GM23338 (cell line): Measurements from ENCODE around the gene CPNE1. TPM values are rescaled to one million over a fixed set of nuclear protein-coding genes. Genes with fewer than 3 reads are reported as not detected.

Experiments
- ATAC-seq: fragments of 200-7000 bp; cut with Tn5 transposase; 3 replicates; pipeline ENCODE4 v1.9.1; 2020
- DNase-seq: peaks from one replicate; pipeline ENCODE4 v3.0.0-alpha.2; 2015; ENCODE audit warnings: low spot score
- H2AFZ ChIP-seq: fragments of 200-600 bp; sonication (generic); 2 replicates; pipeline ENCODE4 v1.8.0; 2016; ENCODE audit warnings: antibody characterized with exemption, mild to moderate bottlenecking, moderate library complexity
- H3F3A ChIP-seq: fragments of 200-600 bp; sonication (generic); replicated peaks from 2 replicates; pipeline ENCODE4 v1.8.0; 2017; ENCODE audit warnings: antibody characterized with exemption, mixed run types, low read depth
- H3K27ac ChIP-seq: fragments of 200-600 bp; sonication (generic); 2 replicates; pipeline ENCODE4 v1.6.1; 2016; ENCODE audit warnings: low read depth
- H3K27me3 ChIP-seq: fragments of 200-600 bp; sonication (generic); 2 replicates; pipeline ENCODE4 v1.8.0; 2016; ENCODE audit warnings: mild to moderate bottlenecking, mixed run types, moderate library complexity; ENCODE audit not compliant: insufficient read depth
- H3K36me3 ChIP-seq: fragments of 200-600 bp; sonication (generic); 2 replicates; pipeline ENCODE4 v1.8.0; 2016; ENCODE audit warnings: mild to moderate bottlenecking; ENCODE audit not compliant: insufficient read depth
- H3K4me1 ChIP-seq: fragments of 200-600 bp; sonication (generic); 2 replicates; pipeline ENCODE4 v1.8.0; 2016; ENCODE audit warnings: mild to moderate bottlenecking, moderate library complexity; ENCODE audit not compliant: insufficient read depth
- H3K4me2 ChIP-seq: fragments of 200-600 bp; sonication (generic); 2 replicates; pipeline ENCODE4 v1.7.1; 2017; ENCODE audit warnings: mixed run types
- H3K4me3 ChIP-seq: fragments of 200-600 bp; sonication (generic); 2 replicates; pipeline ENCODE4 v1.6.1; 2016; ENCODE audit warnings: mixed run types
- H3K79me2 ChIP-seq: fragments of 200-600 bp; sonication (generic); replicated peaks from 2 replicates; pipeline ENCODE4 v1.8.0; 2017; ENCODE audit warnings: mild to moderate bottlenecking; ENCODE audit not compliant: insufficient read depth
- H3K9me2 ChIP-seq: fragments of 200-600 bp; sonication (generic); 2 replicates; pipeline ENCODE4 v1.8.0; 2017; ENCODE audit not compliant: insufficient read depth
- H4K20me1 ChIP-seq: fragments of 200-600 bp; sonication (generic); replicated peaks from 2 replicates; pipeline ENCODE4 v1.8.0; 2017; ENCODE audit warnings: mild to moderate bottlenecking; ENCODE audit not compliant: insufficient read depth
- H3K27ac Mint-ChIP-seq: 2 replicates; pipeline ENCODE4 v1.8.0; 2020; ENCODE audit warnings: inconsistent platforms, mild to moderate bottlenecking, moderate library complexity, mixed read lengths
- H3K27me3 Mint-ChIP-seq: 3 replicates; pipeline ENCODE4 v1.8.0; 2022; ENCODE audit warnings: low read depth, mild to moderate bottlenecking, moderate library complexity, mixed read lengths, inconsistent platforms; ENCODE audit not compliant: insufficient read depth, poor library complexity
- H3K36me3 Mint-ChIP-seq: 3 replicates; pipeline ENCODE4 v1.8.0; 2021; ENCODE audit warnings: low read depth, mild to moderate bottlenecking, inconsistent platforms, moderate library complexity, mixed read lengths
- H3K4me1 Mint-ChIP-seq: 3 replicates; pipeline ENCODE4 v1.8.0; 2020; ENCODE audit warnings: mild to moderate bottlenecking, inconsistent platforms, mixed read lengths
- H3K4me3 Mint-ChIP-seq: 3 replicates; pipeline ENCODE4 v1.8.0; 2021; ENCODE audit warnings: moderate library complexity, mild to moderate bottlenecking, inconsistent platforms, mixed read lengths
- H3K9me3 Mint-ChIP-seq: 3 replicates; pipeline ENCODE4 v1.8.0; 2020; ENCODE audit warnings: moderate library complexity, mild to moderate bottlenecking, inconsistent platforms, mixed read lengths
- CREB1 ChIP-seq: fragments of 250-450 bp; sonication (Bioruptor Pico); IDR thresholded peaks from 2 replicates; pipeline ENCODE4 v1.5.0; 2020; ENCODE audit warnings: low read depth, mild to moderate bottlenecking, moderate library complexity
- NANOG ChIP-seq: IDR thresholded peaks from 2 replicates; pipeline ENCODE4 v1.6.1; 2016; ENCODE audit warnings: antibody characterized with exemption, borderline replicate concordance
- POLR2AphosphoS5 ChIP-seq: IDR thresholded peaks from 2 replicates; pipeline ENCODE4 v1.6.1; 2016; ENCODE audit warnings: antibody characterized with exemption, low read depth
- ZNF114 ChIP-seq: fragments of 250-450 bp; sonication (Bioruptor Pico); IDR thresholded peaks from 2 replicates; pipeline ENCODE4 v1.5.0; 2020; ENCODE audit warnings: mild to moderate bottlenecking, moderate library complexity
- polyA plus RNA-seq: library from polyadenylated mRNA; unstranded; fragments of >200 nt; fragmentation: Nextera tagmentation; extraction: Ambion mirVana; gene quantifications from 2 replicates; pipeline ENCODE4 v1.2.1, GENCODE V29; 2016
- total RNA-seq: library from RNA; depleted of rRNA; stranded (reverse); fragments of >200 nt; shearing (Covaris generic); gene quantifications from 2 replicates; pipeline ENCODE4 v1.2.3, GENCODE V29; 2014
- TF ChIP-seq, protein P1 (sequence below), 2 experiments: fragments of 200-600 bp in 1 of 2; sonication (generic) in 1 of 2; conservative IDR thresholded peaks; 2 replicates each; pipeline versions ENCODE4 v1.5.1 to v1.6.1; 2016 to 2017; ENCODE audit warnings: antibody characterized with exemption in 2 of 2, low read depth in 2 of 2, mild to moderate bottlenecking in 2 of 2, moderate library complexity in 1 of 2
- TF ChIP-seq, protein P2 (sequence below): IDR thresholded peaks from 2 replicates; pipeline ENCODE4 v1.6.1; 2016; ENCODE audit warnings: antibody characterized with exemption
- TF ChIP-seq, protein P3 (sequence below): fragments of 250-450 bp; sonication (Bioruptor Pico); IDR thresholded peaks from 2 replicates; pipeline ENCODE4 v1.5.0; 2020; ENCODE audit warnings: mild to moderate bottlenecking, moderate library complexity

CPNE1 gene
- total and polyA plus RNA-seq, 2 experiments from 2014 or later: 189 to 196 TPM

- Mint-ChIP-seq H3K9me3 (no peaks in the 10 kb centered on the region; the same call in 2 of the 3 replicates), H3K4me1 (peaks cover 18% of the 10 kb centered on the region), H3K4me3 (peak overlapping the region; percentile 80), H3K36me3 (no peaks in the 10 kb centered on the region; the same call in 1 of the 3 replicates), H3K27ac (no peak overlapping the region), H3K27me3 (peaks cover 50% of the 10 kb centered on the region)
- ATAC-seq: peak; percentile 70
- Histone ChIP-seq H3K27ac (no peak overlapping the region), H3K36me3 (no peaks in the 10 kb centered on the region), H4K20me1 (no peaks in the 10 kb centered on the region), H3K4me1 (peaks cover 4% of the 10 kb centered on the region), H3K9me2 (no peaks in the 10 kb centered on the region), H3K4me3 (peak overlapping the region; percentile 80), H3F3A (no peaks in the 10 kb centered on the region), H3K79me2 (no peaks in the 10 kb centered on the region), H3K4me2 (peak overlapping the region; percentile 97), H2AFZ (peak overlapping the region; percentile 98), H3K27me3 (peaks cover 48% of the 10 kb centered on the region)
- TF ChIP-seq POLR2AphosphoS5 (no peak; the same call in none of the 2 replicates), ZNF114 (CRISPR knock-in tag) (no peak), NANOG (no peak), CREB1 (peak; percentile 83)
- TF ChIP-seq, protein P1, sequence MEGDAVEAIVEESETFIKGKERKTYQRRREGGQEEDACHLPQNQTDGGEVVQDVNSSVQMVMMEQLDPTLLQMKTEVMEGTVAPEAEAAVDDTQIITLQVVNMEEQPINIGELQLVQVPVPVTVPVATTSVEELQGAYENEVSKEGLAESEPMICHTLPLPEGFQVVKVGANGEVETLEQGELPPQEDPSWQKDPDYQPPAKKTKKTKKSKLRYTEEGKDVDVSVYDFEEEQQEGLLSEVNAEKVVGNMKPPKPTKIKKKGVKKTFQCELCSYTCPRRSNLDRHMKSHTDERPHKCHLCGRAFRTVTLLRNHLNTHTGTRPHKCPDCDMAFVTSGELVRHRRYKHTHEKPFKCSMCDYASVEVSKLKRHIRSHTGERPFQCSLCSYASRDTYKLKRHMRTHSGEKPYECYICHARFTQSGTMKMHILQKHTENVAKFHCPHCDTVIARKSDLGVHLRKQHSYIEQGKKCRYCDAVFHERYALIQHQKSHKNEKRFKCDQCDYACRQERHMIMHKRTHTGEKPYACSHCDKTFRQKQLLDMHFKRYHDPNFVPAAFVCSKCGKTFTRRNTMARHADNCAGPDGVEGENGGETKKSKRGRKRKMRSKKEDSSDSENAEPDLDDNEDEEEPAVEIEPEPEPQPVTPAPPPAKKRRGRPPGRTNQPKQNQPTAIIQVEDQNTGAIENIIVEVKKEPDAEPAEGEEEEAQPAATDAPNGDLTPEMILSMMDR (conservative IDR thresholded peaks at IDR 0.05; ENCODE audit: low read depth in 2 of 2): peak; percentile 13 to 50; a peak in 2 of 4 replicates
- TF ChIP-seq, protein P2, sequence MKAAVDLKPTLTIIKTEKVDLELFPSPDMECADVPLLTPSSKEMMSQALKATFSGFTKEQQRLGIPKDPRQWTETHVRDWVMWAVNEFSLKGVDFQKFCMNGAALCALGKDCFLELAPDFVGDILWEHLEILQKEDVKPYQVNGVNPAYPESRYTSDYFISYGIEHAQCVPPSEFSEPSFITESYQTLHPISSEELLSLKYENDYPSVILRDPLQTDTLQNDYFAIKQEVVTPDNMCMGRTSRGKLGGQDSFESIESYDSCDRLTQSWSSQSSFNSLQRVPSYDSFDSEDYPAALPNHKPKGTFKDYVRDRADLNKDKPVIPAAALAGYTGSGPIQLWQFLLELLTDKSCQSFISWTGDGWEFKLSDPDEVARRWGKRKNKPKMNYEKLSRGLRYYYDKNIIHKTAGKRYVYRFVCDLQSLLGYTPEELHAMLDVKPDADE: no peak
- TF ChIP-seq, protein P3, sequence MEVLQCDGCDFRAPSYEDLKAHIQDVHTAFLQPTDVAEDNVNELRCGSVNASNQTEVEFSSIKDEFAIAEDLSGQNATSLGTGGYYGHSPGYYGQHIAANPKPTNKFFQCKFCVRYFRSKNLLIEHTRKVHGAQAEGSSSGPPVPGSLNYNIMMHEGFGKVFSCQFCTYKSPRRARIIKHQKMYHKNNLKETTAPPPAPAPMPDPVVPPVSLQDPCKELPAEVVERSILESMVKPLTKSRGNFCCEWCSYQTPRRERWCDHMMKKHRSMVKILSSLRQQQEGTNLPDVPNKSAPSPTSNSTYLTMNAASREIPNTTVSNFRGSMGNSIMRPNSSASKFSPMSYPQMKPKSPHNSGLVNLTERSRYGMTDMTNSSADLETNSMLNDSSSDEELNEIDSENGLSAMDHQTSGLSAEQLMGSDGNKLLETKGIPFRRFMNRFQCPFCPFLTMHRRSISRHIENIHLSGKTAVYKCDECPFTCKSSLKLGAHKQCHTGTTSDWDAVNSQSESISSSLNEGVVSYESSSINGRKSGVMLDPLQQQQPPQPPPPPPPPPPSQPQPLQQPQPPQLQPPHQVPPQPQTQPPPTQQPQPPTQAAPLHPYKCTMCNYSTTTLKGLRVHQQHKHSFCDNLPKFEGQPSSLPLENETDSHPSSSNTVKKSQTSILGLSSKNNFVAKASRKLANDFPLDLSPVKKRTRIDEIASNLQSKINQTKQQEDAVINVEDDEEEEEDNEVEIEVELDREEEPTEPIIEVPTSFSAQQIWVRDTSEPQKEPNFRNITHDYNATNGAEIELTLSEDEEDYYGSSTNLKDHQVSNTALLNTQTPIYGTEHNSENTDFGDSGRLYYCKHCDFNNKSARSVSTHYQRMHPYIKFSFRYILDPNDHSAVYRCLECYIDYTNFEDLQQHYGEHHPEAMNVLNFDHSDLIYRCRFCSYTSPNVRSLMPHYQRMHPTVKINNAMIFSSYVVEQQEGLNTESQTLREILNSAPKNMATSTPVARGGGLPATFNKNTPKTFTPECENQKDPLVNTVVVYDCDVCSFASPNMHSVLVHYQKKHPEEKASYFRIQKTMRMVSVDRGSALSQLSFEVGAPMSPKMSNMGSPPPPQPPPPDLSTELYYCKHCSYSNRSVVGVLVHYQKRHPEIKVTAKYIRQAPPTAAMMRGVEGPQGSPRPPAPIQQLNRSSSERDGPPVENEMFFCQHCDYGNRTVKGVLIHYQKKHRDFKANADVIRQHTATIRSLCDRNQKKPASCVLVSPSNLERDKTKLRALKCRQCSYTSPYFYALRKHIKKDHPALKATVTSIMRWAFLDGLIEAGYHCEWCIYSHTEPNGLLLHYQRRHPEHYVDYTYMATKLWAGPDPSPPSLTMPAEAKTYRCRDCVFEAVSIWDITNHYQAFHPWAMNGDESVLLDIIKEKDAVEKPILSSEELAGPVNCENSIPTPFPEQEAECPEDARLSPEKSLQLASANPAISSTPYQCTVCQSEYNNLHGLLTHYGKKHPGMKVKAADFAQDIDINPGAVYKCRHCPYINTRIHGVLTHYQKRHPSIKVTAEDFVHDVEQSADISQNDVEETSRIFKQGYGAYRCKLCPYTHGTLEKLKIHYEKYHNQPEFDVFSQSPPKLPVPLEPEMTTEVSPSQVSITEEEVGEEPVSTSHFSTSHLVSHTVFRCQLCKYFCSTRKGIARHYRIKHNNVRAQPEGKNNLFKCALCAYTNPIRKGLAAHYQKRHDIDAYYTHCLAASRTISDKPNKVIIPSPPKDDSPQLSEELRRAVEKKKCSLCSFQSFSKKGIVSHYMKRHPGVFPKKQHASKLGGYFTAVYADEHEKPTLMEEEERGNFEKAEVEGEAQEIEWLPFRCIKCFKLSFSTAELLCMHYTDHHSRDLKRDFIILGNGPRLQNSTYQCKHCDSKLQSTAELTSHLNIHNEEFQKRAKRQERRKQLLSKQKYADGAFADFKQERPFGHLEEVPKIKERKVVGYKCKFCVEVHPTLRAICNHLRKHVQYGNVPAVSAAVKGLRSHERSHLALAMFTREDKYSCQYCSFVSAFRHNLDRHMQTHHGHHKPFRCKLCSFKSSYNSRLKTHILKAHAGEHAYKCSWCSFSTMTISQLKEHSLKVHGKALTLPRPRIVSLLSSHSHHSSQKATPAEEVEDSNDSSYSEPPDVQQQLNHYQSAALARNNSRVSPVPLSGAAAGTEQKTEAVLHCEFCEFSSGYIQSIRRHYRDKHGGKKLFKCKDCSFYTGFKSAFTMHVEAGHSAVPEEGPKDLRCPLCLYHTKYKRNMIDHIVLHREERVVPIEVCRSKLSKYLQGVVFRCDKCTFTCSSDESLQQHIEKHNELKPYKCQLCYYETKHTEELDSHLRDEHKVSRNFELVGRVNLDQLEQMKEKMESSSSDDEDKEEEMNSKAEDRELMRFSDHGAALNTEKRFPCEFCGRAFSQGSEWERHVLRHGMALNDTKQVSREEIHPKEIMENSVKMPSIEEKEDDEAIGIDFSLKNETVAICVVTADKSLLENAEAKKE (CRISPR knock-in tag): no peak
- peak; percentile 86 for DNase-seq
Observed at GRCh38 chr20:35600993-35601973, 63.4 kb downstream of the CPNE1 start.
